HepG2 (cell line): ENCODE data around the gene HAS3.

ENCODE experiments used
- CHCHD3 ChIP-seq: sonication (generic); formaldehyde crosslinking; IDR thresholded peaks from 2 replicates; pipeline ENCODE4 v1.8.0; 2022; ENCODE audit warnings: mild to moderate bottlenecking, missing genetic modification reagents, moderate library complexity
- KLF13 ChIP-seq: sonication (generic); formaldehyde crosslinking; IDR thresholded peaks from 2 replicates; pipeline ENCODE4 v1.4.0; 2020; ENCODE audit warnings: mild to moderate bottlenecking, missing genetic modification reagents
- NRL ChIP-seq: sonication (generic); formaldehyde crosslinking; IDR thresholded peaks from 2 replicates; pipeline ENCODE4 v1.5.0; 2020; ENCODE audit warnings: missing genetic modification reagents, mild to moderate bottlenecking, moderate library complexity, borderline replicate concordance
- ZNF274 ChIP-seq: sonication (generic); formaldehyde crosslinking; IDR thresholded peaks from 2 replicates; pipeline ENCODE4 v1.5.1; 2020; ENCODE audit warnings: mild to moderate bottlenecking, missing genetic modification reagents
- TF ChIP-seq, protein P1 (sequence below): sonication (generic); formaldehyde crosslinking; IDR thresholded peaks from 2 replicates; pipeline ENCODE4 v1.9.0; 2022; ENCODE audit warnings: missing genetic modification reagents, mild to moderate bottlenecking, borderline replicate concordance
- TF ChIP-seq, protein P2 (sequence below): sonication (generic); formaldehyde crosslinking; IDR thresholded peaks from 2 replicates; pipeline ENCODE4 v1.5.0; 2020; ENCODE audit warnings: mild to moderate bottlenecking, missing genetic modification reagents, moderate library complexity

DNA sequence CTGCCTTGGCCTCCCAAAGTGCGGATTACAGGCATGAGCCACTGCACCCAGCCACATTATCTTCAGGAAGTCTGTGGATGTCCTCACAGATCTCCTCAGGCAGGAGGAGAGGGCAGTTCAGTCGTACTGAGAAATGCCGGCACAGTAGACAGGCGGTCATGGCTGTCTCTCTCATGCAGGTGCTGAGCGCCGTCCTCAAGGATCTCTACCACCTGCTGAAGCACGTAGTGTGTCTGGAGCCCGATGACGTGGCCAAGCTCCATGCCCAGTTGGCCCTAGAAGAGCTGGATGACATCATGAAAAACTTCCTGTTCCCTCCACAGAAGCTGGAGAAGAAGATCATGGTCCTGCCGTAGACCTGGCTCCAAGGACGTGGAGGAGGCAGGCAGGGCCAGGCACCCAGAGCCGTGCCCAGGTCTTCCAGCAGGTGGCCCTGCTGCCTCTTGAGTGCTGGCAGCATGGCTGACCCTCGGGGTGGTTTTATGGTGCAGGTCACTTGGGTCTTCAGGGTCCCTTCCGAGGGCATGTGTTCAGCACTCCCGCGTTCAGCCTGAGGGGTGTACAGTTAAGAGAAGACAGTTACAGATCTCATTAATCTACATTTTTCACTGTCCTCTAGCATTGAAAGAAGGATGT is 22.0 kb upstream of the HAS3 start:
- TF ChIP-seq ZNF274 (CRISPR knock-in tag) (no peak), NRL (CRISPR knock-in tag) (0 out of 2 replicates have a peak, but pooled peaks have one; percentile 20), KLF13 (no peak), CHCHD3 (no peak)
- TF ChIP-seq, protein P1, sequence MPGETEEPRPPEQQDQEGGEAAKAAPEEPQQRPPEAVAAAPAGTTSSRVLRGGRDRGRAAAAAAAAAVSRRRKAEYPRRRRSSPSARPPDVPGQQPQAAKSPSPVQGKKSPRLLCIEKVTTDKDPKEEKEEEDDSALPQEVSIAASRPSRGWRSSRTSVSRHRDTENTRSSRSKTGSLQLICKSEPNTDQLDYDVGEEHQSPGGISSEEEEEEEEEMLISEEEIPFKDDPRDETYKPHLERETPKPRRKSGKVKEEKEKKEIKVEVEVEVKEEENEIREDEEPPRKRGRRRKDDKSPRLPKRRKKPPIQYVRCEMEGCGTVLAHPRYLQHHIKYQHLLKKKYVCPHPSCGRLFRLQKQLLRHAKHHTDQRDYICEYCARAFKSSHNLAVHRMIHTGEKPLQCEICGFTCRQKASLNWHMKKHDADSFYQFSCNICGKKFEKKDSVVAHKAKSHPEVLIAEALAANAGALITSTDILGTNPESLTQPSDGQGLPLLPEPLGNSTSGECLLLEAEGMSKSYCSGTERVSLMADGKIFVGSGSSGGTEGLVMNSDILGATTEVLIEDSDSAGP (CRISPR knock-in tag) = no peak
- TF ChIP-seq, protein P2, sequence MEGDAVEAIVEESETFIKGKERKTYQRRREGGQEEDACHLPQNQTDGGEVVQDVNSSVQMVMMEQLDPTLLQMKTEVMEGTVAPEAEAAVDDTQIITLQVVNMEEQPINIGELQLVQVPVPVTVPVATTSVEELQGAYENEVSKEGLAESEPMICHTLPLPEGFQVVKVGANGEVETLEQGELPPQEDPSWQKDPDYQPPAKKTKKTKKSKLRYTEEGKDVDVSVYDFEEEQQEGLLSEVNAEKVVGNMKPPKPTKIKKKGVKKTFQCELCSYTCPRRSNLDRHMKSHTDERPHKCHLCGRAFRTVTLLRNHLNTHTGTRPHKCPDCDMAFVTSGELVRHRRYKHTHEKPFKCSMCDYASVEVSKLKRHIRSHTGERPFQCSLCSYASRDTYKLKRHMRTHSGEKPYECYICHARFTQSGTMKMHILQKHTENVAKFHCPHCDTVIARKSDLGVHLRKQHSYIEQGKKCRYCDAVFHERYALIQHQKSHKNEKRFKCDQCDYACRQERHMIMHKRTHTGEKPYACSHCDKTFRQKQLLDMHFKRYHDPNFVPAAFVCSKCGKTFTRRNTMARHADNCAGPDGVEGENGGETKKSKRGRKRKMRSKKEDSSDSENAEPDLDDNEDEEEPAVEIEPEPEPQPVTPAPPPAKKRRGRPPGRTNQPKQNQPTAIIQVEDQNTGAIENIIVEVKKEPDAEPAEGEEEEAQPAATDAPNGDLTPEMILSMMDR (CRISPR knock-in tag) = peak; percentile 71
